OCI-LY3 (cell line): ENCODE measurements around the gene ZNF185.

ENCODE experiments used
- EZH2phosphoT487 ChIP-seq: fragments of 200-600 bp; shearing (Covaris generic); IDR thresholded peaks from 2 replicates; pipeline ENCODE4 v1.6.1; 2018; ENCODE audit warnings: antibody characterized with exemption, mixed run types, low read depth
- TF ChIP-seq, protein P1 (sequence below): fragments of 200-600, 300-600 bp; sonication (generic); IDR thresholded peaks from 2 replicates; pipeline ENCODE4 v1.5.1; 2014; ENCODE audit warnings: antibody characterized with exemption, low read length, low read depth

- TF ChIP-seq, protein P1, sequence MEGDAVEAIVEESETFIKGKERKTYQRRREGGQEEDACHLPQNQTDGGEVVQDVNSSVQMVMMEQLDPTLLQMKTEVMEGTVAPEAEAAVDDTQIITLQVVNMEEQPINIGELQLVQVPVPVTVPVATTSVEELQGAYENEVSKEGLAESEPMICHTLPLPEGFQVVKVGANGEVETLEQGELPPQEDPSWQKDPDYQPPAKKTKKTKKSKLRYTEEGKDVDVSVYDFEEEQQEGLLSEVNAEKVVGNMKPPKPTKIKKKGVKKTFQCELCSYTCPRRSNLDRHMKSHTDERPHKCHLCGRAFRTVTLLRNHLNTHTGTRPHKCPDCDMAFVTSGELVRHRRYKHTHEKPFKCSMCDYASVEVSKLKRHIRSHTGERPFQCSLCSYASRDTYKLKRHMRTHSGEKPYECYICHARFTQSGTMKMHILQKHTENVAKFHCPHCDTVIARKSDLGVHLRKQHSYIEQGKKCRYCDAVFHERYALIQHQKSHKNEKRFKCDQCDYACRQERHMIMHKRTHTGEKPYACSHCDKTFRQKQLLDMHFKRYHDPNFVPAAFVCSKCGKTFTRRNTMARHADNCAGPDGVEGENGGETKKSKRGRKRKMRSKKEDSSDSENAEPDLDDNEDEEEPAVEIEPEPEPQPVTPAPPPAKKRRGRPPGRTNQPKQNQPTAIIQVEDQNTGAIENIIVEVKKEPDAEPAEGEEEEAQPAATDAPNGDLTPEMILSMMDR: no peak
- TF ChIP-seq EZH2phosphoT487: no peak
Measured at GRCh38 chrX:152869972-152870371, 27.9 kb upstream of the ZNF185 start.
